Measurements from ENCODE around the gene KCNK6.

GRCh38 chr19:38318660-38319059 is 985 bp upstream of the KCNK6 start:
- TF ChIP-seq POLR2A (IDR thresholded peaks at IDR 0.05; ENCODE audit: low read depth) (no peak), CTCF (IDR thresholded peaks at IDR 0.05) (no peak), EP300 (IDR thresholded peaks at IDR 0.05) (no peak)
